OCI-LY7 (cell line): ENCODE measurements around the gene GAS6. TPM values are rescaled to one million over a fixed set of nuclear protein-coding genes. Genes with fewer than 3 reads are reported as not detected.

Experiments
- BruUV-seq: library from RNA; stranded (reverse); fragments of 400-500 nt; replicated peaks from 2 replicates; lab custom pipeline; 2021; lab: Mats Ljungman, UMichigan
- CTCF ChIA-PET: fragments of 300-600 bp; sonication (Branson Sonifier 250); formaldehyde crosslinking; loops from one replicate; lab custom pipeline; 2022; ENCODE audit warnings: antibody characterized with exemption; ENCODE audit not compliant: unreplicated experiment; lab: Charles Lee
- POLR2A ChIA-PET: fragments of 300-600 bp; sonication (Branson Sonifier 250); formaldehyde crosslinking; loops from one replicate; lab custom pipeline; 2022; ENCODE audit warnings: antibody characterized with exemption; lab: Charles Lee
- DNase-seq: peaks from one replicate; pipeline ENCODE4 v3.0.0-alpha.2; 2015; ENCODE audit warnings: low spot score
- H2AFZ ChIP-seq: fragments of 200-600 bp; sonication (generic), shearing (Covaris generic); 2 replicates; pipeline ENCODE4 v1.6.1; 2014; ENCODE audit warnings: mild to moderate bottlenecking, antibody characterized with exemption, low read length, moderate library complexity
- H3K27ac ChIP-seq: fragments of 200-600 bp; sonication (generic); 2 replicates; pipeline ENCODE4 v1.5.1; 2014; ENCODE audit warnings: mixed run types, low read depth, mild to moderate bottlenecking, moderate library complexity, low read length, inconsistent platforms; ENCODE audit not compliant: poor library complexity, severe bottlenecking
- H3K36me3 ChIP-seq: fragments of 200-600 bp; sonication (generic); 2 replicates; pipeline ENCODE4 v1.6.1; 2014; ENCODE audit warnings: mild to moderate bottlenecking, antibody characterized with exemption, low read length, moderate library complexity, mixed read lengths; ENCODE audit not compliant: insufficient read depth
- H3K4me1 ChIP-seq: fragments of 200-600 bp; sonication (generic); 2 replicates; pipeline ENCODE4 v1.5.1; 2014; ENCODE audit warnings: mild to moderate bottlenecking, low read length; ENCODE audit not compliant: insufficient read depth, poor library complexity, severe bottlenecking
- H3K4me2 ChIP-seq: fragments of 200-600 bp; sonication (generic); 2 replicates; pipeline ENCODE4 v1.6.1; 2014; ENCODE audit warnings: mild to moderate bottlenecking, low read length
- H3K4me3 ChIP-seq: fragments of 200-600 bp; sonication (generic); 2 replicates; pipeline ENCODE4 v1.5.1; 2014; ENCODE audit warnings: mild to moderate bottlenecking, low read depth, low read length; ENCODE audit not compliant: poor library complexity, severe bottlenecking
- H3K79me2 ChIP-seq: fragments of 200-600 bp; sonication (generic); 2 replicates; pipeline ENCODE4 v1.6.1; 2016; ENCODE audit warnings: low read depth, mild to moderate bottlenecking, low read length, moderate library complexity, mixed read lengths; ENCODE audit not compliant: insufficient read depth
- H3K9me2 ChIP-seq: fragments of 200-600 bp; sonication (generic); 2 replicates; pipeline ENCODE4 v1.6.1; 2016; ENCODE audit warnings: mild to moderate bottlenecking, low read length, mixed read lengths; ENCODE audit not compliant: insufficient read depth
- H3K9me3 ChIP-seq: fragments of 200-600 bp; sonication (generic); 2 replicates; pipeline ENCODE4 v1.6.1; 2014; ENCODE audit warnings: mild to moderate bottlenecking, mixed run types, low read length, mixed read lengths
- H4K20me1 ChIP-seq: fragments of 200-600 bp; sonication (generic); 2 replicates; pipeline ENCODE4 v1.6.1; 2014; ENCODE audit warnings: mild to moderate bottlenecking, antibody characterized with exemption, low read length, moderate library complexity, mixed read lengths; ENCODE audit not compliant: insufficient read depth
- CTCF ChIP-seq: fragments of 200-600 bp; sonication (generic); conservative IDR thresholded peaks from 2 replicates; pipeline ENCODE4 v1.5.1; 2014; ENCODE audit warnings: mild to moderate bottlenecking, antibody characterized with exemption, low read length, moderate library complexity, mixed read lengths
- EZH2phosphoT487 ChIP-seq: fragments of 200-600 bp; sonication (generic); IDR thresholded peaks from 2 replicates; pipeline ENCODE4 v1.6.1; 2018; ENCODE audit warnings: low read depth, borderline replicate concordance, mild to moderate bottlenecking, mixed run types, antibody characterized with exemption, low read length, moderate library complexity, mixed read lengths
- intact Hi-C: fragments of 100-400 bp; cut with micrococcal nuclease; formaldehyde crosslinking; loops from one replicate; pipeline ENCODE4 v1.10.0; 2022; ENCODE audit not compliant: unreplicated experiment
- total RNA-seq, 2 experiments: library from RNA; depleted of rRNA in 1 of 2; stranded (reverse); fragments of >200 nt in 1 of 2; shearing (Covaris generic) in 1 of 2; gene quantifications; 2 replicates each; pipeline ENCODE4 v1.2.3, GENCODE V29; 2014 to 2022

Gene GAS6
- total RNA-seq, 2 experiments from 2014 or later, result not detected

GRCh38 chr13:113848020-113848419 lies 15.9 kb downstream of the GAS6 start:
- TF ChIP-seq EZH2phosphoT487, result no peak
- TF ChIP-seq CTCF, result no peak
- H2AFZ ChIP-seq, result no peak overlapping the region
- BruUV-seq, result no TSS peak
- H3K27ac ChIP-seq, result no peak overlapping the region
- H3K4me3 ChIP-seq, result no peak overlapping the region
- intact Hi-C loops, result no loop called here
- no peak overlapping the region for H3K4me2 ChIP-seq
- no peaks in the 10 kb centered on the region for H3K4me1 ChIP-seq
- DNase-seq, result no peak
- no peaks in the 10 kb centered on the region for H3K9me3 ChIP-seq
- ChIA-PET CTCF (no interaction called here), POLR2A (no interaction called here)
- H3K79me2 ChIP-seq, result no peaks in the 10 kb centered on the region
- H3K9me2 ChIP-seq, result no peaks in the 10 kb centered on the region
- no peaks in the 10 kb centered on the region for H3K36me3 ChIP-seq
- no peaks in the 10 kb centered on the region for H4K20me1 ChIP-seq

GRCh38 chr13:113846636-113847318 lies 17.1 kb downstream of the GAS6 start:
- no TSS peak for BruUV-seq
- Histone ChIP-seq H3K4me2 (no peak overlapping the region), H3K4me3 (no peak overlapping the region), H3K36me3 (no peaks in the 10 kb centered on the region), H4K20me1 (no peaks in the 10 kb centered on the region), H3K9me3 (no peaks in the 10 kb centered on the region), H3K4me1 (no peaks in the 10 kb centered on the region), H2AFZ (no peak overlapping the region), H3K27ac (no peak overlapping the region), H3K79me2 (no peaks in the 10 kb centered on the region), H3K9me2 (no peaks in the 10 kb centered on the region)
- ChIA-PET CTCF (no interaction called here), POLR2A (no interaction called here)
- intact Hi-C loops, result no loop called here
- TF ChIP-seq EZH2phosphoT487 (no peak), CTCF (no peak)
- DNase-seq, result no peak

DNA sequence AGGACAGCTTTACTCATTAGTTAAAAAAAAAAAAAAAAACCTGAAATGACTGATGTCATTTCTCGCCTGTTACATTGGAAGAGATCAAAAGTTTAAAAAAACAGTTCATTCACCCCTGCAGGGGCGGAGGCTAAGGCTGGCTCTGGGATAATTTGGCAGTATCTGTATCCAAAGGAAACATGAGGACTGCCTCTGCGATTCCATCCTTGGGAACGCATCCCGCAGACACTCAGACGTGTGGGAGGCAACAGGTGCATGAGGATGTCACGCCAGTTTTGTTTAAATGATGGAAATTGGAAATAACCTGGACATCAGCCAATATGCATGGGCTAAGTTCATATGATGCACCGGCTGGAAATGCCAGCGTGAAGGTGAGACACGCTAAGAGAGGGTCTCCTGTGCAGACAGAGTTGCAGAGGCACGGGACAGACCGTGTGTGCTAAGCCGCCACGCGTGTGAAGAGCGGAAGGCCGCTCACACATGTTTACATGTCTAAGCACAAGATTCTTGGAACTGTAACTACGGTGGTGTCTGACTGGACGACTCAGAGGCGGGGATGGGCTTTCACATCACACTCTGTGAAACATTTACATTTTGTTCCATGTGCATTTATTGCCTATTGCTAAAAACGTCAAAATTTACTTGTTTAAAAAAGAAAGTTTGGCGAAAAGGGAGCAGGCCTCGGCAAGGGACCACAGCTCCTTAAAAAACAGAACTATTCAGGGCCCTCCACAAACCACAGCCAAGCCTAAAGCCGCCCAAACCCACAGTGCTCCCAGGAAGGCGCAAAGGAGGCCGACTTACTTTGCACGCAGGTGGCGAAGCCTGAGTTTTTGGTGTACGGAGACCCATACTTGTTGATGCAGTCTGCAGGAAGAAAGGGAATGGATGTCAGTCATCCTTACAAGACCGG lies 17.9 kb downstream of the GAS6 start:
- ChIA-PET CTCF (no interaction called here), POLR2A (no interaction called here)
- Histone ChIP-seq H3K4me2 (no peak overlapping the region), H3K4me3 (no peak overlapping the region), H3K79me2 (no peaks in the 10 kb centered on the region), H2AFZ (no peak overlapping the region), H3K27ac (no peak overlapping the region), H3K36me3 (no peaks in the 10 kb centered on the region), H3K4me1 (no peaks in the 10 kb centered on the region), H3K9me3 (no peaks in the 10 kb centered on the region), H4K20me1 (no peaks in the 10 kb centered on the region), H3K9me2 (no peaks in the 10 kb centered on the region)
- no TSS peak for BruUV-seq
- no peak for DNase-seq
- intact Hi-C loops, result no loop called here
- no peak for TF ChIP-seq EZH2phosphoT487
- TF ChIP-seq CTCF, result no peak
